Measurements from ENCODE around the gene TRIM36.

TRIM36 gene

GRCh38 chr5:115169487-115170133 lies at the start of gene TRIM36:
Gene TRIM36, minus strand, starts transcription at chr5:115169908. Its CDS starts 274 bp downstream, at chr5:115169634.
- peak; percentile 91 for DNase-seq (ENCODE audit: low spot score)

GRCh38 chr5:115214541-115214940 lies 44.8 kb upstream of the TRIM36 start:
- DNase-seq (ENCODE audit: low spot score) = no peak

DNA sequence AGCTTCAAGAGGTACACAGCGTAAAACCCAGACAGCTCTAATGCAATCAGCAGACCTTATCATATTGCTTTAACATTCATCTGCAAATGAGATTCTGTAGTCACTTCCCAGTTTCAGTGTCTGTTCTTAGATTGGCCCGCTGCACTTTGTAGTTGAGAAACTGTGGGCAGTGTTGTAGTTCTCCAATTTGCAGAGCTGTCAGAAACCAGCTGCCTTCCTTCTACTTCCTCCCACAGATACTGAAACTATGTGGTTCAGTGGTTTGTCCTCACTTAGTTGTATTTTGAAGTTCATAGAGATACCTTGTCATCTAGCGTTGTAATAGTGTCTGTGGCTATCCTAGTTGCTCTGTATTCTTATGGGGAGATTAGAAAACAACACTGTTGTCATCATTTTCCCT lies 39.6 kb upstream of the TRIM36 start:
- DNase-seq (ENCODE audit: low spot score) = peak; percentile 73

GRCh38 chr5:115202952-115203351 lies 33.2 kb upstream of the TRIM36 start:
- no peak for DNase-seq (ENCODE audit: low spot score)

DNA sequence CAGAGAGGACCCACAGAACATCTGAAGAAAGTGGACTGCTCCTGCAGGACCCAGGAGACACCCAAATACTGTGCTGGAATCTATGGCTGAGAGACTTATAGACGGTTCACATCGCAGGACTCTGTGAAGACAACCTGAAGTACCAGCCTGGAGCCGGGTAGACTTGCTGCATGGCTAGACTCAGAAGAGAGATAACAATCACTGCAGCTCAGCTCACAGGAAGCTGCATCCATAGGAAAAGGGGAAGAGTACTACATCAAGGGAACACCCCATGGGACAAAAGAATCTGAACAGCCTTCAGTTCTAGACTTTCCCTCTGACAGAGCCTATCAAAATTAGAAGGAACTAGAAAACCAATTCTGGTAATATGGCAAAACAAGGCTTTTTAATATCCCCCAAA lies 26.5 kb upstream of the TRIM36 start:
- DNase-seq (ENCODE audit: low spot score) = no peak

DNA sequence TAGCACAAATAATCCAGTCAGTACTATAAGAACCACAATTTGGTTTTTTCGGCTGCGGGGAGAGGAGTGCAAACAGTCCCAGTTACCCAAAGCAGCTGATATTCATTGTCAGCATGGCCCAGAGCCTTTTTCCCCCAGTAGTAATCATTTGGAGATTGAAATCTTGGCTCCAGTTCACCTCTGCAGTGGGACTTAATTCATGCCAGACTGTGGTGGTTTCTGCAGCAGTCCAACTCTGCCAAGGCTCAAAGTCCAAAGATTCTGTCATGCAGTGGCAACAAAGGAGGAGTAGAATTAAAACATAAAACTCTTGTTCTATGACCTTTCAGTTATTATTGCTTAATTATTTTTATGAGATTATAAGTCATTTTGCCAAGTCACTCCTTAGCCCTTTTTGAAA lies 25.0 kb upstream of the TRIM36 start:
- DNase-seq (ENCODE audit: low spot score) = no peak

DNA sequence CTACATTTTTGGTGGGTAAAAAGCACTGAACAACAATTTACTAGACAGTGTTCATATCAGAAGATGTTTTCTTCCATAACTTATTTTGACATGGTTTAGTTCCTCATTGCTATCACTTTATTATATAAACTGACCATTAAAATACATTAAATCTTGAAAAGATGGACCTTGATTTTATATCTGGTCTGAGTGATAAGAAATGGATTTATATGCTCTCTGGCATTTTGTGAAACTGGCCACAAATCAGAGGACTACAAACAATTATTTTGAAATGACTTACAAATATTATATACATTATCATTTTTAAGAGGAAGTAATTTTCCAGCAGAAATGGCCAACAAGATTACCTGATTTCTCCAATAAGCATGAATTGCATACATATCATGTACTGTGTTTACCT lies 23.6 kb upstream of the TRIM36 start:
- no peak for DNase-seq (ENCODE audit: low spot score)

DNA sequence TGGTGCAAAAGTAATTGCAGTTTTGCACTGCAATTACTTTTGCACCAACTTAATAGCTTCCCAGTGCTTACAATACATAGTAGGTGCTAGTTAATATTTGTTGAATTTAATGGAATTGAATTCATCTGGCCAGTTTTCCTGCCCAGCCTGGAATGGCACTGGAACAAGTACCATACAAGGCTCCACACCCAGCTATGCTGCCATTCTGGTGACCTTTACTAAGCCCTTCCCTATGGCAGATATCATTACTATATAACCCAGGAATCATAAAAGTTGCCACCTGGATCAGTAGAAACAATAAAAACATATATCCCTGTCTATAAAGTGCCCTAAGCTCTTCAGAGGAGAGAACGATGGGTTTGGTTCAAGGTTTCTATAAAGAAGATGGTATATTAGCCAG lies 22.4 kb upstream of the TRIM36 start:
- no peak for DNase-seq (ENCODE audit: low spot score)

GRCh38 chr5:115191474-115192031 lies 21.8 kb upstream of the TRIM36 start:
- no peak for DNase-seq (ENCODE audit: low spot score)

DNA sequence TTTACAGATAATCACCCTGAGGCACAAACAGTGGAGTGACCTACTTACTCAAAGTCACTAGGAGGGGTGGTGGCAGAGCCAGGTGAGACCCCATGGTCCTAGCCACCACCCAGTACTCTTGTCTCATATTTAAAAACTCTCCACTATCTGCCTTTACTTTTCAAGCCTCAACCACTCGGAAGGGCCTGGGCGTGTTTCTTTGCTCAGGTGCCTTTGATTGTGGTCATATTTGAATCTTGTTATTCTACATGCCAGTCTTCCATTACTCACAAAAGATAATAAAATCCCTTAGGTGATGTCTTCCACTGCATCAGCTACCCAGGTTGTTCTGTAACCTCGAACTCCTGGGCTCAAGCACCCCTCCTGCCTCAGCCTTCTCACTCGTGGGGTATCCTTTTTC lies 20.7 kb upstream of the TRIM36 start:
- DNase-seq (ENCODE audit: low spot score) = no peak

DNA sequence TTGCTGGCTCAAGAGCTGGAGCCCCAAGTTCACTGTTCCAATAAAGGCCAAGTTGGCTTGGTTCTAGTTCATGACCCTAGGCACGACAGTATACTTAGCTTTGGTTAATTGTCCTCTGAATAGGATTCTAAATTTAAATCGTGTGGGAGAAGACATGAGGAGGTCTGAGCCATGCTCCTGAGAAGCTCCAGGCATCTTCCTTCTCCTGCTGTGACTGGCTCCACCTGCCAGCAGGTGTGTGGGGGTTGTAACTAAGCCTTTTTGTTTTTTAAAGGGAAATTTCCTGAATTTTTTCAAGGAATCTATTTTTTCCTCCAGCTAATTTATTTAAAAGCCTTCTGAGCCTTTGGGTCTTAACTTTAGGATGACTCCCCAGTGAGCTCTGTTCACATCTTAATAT lies 20.2 kb upstream of the TRIM36 start:
- no peak for DNase-seq (ENCODE audit: low spot score)

- DNase-seq (ENCODE audit: low spot score) = no peak
Observed at GRCh38 chr5:115186794-115187193, 17.1 kb upstream of the TRIM36 start.

- DNase-seq (ENCODE audit: low spot score) = no peak
Observed at GRCh38 chr5:115184770-115185169, 15.1 kb upstream of the TRIM36 start.

- no peak for DNase-seq (ENCODE audit: low spot score)
Observed at GRCh38 chr5:115181757-115182156, 12.0 kb upstream of the TRIM36 start.

- DNase-seq (ENCODE audit: low spot score) = no peak
Observed at GRCh38 chr5:115180165-115180709, 10.5 kb upstream of the TRIM36 start.

DNA sequence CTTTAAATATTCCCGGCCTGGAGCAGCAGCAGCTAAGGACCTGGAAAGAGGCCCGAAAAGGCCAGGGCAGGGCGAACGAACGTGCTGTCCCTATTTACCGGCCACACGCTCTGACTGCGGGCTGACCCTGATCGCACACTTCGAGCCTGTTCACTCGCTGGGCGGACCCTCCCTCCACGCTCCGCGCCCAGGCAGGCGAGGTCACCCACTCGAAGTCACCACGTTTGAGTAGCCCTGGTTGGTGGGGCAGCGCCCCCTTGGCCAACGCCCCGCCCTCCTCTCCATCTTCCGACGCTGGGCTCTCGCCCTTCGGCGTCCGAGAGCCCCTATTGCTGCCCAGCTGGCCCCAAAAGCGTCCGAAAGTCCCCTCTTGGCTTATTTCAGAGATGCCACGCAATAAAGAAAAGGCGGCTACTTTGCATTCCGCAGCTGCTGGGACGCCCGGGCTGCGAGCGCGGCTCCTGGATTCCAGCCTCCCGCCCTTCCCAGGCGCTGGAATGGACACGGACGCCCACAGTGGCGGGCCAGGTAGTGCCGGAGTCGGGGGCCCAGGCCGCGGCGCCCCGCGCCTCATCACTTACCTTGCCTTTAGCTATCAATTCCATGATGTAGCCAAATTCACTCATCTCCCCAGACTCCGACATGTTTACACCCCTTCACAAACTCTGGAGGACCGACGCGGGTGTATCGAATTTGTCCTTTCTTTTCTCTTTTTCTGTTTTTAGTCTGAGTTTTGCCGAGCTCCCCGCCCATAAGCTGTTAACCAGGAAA lies 9.9 kb upstream of the TRIM36 start:
- no peak for DNase-seq (ENCODE audit: low spot score)

- DNase-seq (ENCODE audit: low spot score) = no peak
Observed at GRCh38 chr5:115179030-115179393, 9.3 kb upstream of the TRIM36 start.

DNA sequence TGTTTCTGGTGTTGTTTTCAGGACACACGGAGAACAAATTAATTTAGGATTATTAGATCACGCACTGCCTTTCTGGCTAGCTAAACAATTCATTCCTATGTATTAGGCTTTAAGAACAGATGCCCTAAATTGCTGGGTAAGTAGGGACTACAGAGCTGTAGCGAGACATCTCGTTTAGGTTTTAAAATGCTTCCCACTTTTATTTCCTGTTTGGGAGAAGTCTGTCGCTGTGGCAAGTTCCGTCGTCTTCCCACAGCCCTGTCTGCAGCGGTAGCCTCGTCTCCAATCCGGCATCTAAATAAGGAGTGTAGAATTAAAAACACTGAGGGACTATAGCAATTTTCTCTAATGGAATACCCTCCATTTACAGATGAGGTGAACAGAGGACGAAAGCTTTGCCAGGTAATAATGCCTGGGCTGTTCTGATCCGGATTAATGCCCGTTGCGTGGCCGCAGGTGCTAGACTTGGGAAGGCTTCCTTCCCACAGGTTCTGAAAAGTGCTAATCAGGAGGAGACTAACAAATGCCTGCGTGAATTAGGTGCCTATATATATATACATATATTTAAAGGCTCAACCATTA lies 1.3 kb upstream of the TRIM36 start:
- peak; percentile 48 for DNase-seq (ENCODE audit: low spot score)

- DNase-seq (ENCODE audit: low spot score) = no peak
Observed at GRCh38 chr5:115170134-115170928, 623 bp upstream of the TRIM36 start.

DNA sequence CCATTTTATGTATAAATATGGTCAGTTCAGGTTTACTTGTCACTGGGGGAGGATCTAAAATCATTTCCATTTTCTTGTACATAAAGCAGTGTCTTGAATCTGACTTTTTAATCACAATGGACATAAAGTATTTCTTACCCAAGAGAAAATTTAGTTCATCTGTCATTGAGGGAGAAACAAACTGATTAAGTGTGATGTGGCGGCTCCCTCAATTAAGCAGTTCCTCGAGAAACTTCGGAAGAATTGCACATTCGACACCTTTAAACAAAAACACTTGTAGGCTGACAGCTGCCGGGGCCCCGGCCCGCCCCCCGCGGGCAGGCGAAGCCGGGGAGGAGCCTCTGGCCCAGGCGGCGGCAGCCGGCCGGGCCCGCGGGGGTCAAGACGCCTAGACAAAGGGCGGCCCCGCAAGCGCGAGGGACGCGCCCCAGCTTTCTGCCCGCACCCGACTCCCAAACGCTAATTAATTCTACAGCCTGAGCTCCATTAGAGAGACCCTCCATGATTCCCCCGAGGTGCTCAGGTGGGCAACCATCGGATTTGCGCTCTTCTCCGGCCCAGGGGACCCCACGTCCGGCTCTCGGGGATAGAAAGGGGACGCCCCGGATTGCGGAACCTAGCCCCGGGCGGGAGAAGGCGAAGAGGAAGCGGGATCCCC lies 750 bp downstream of the TRIM36 start:
- DNase-seq (ENCODE audit: low spot score) = peak; percentile 29

GRCh38 chr5:115166744-115167393 lies 2.8 kb downstream of the TRIM36 start:
- no peak for DNase-seq (ENCODE audit: low spot score)
